Caco-2 (cell line): ENCODE results near the gene TRIM9. TPM values are rescaled to one million over a fixed set of nuclear protein-coding genes. Genes with fewer than 3 reads are reported as not detected.

ENCODE experiments used
- BruUV-seq: library from RNA; stranded (reverse); fragments of 400-500 nt; replicated peaks from 2 replicates; lab custom pipeline; 2021; lab: Mats Ljungman, UMichigan
- CTCF ChIA-PET: fragments of 300-600 bp; sonication (Branson Sonifier 250); formaldehyde crosslinking; loops from one replicate; lab custom pipeline; 2022; ENCODE audit warnings: antibody characterized with exemption; lab: Charles Lee
- POLR2A ChIA-PET: fragments of 300-600 bp; sonication (Branson Sonifier 250); formaldehyde crosslinking; loops from one replicate; lab custom pipeline; 2022; ENCODE audit warnings: antibody characterized with exemption; lab: Charles Lee
- DNase-seq, 2 experiments: peaks; one replicate each; pipeline versions ENCODE4 v3.0.0 to v3.0.0-alpha.2; 2020 to 2022
- H3K27me3 ChIP-seq: replicated peaks from 2 replicates; pipeline ENCODE4 v1.6.0; 2011; ENCODE audit warnings: low read length; ENCODE audit not compliant: control insufficient read depth, insufficient read depth
- H3K36me3 ChIP-seq: 2 replicates; pipeline ENCODE4 v1.5.1; 2011; ENCODE audit warnings: low read length; ENCODE audit not compliant: control insufficient read depth, insufficient read depth
- H3K4me1 ChIP-seq: fragments of 250-450 bp; sonication (Bioruptor Pico); 2 replicates; pipeline ENCODE4 v1.5.1; 2020; ENCODE audit warnings: mild to moderate bottlenecking
- H3K4me3 ChIP-seq: 2 replicates; pipeline ENCODE4 v1.5.1; 2011; ENCODE audit warnings: low read depth, mild to moderate bottlenecking, control low read depth, low read length
- H3K9me3 ChIP-seq: fragments of 250-450 bp; sonication (Bioruptor Pico); 2 replicates; pipeline ENCODE4 v1.5.1; 2020; ENCODE audit warnings: mild to moderate bottlenecking, moderate library complexity
- H3K27ac Mint-ChIP-seq: one replicate; pipeline ENCODE4 v1.8.0; 2022; ENCODE audit warnings: mixed read lengths; ENCODE audit not compliant: unreplicated experiment
- H3K27me3 Mint-ChIP-seq: one replicate; pipeline ENCODE4 v1.8.0; 2022; ENCODE audit warnings: mixed read lengths; ENCODE audit not compliant: insufficient read depth, unreplicated experiment
- H3K36me3 Mint-ChIP-seq: one replicate; pipeline ENCODE4 v1.8.0; 2022; ENCODE audit warnings: mild to moderate bottlenecking, mixed read lengths; ENCODE audit not compliant: insufficient read depth, unreplicated experiment
- H3K4me1 Mint-ChIP-seq: one replicate; pipeline ENCODE4 v1.8.0; 2022; ENCODE audit warnings: low read depth, mixed read lengths; ENCODE audit not compliant: unreplicated experiment
- H3K4me3 Mint-ChIP-seq: one replicate; pipeline ENCODE4 v1.8.0; 2022; ENCODE audit warnings: mild to moderate bottlenecking, moderate library complexity, mixed read lengths; ENCODE audit not compliant: unreplicated experiment
- H3K9me3 Mint-ChIP-seq: one replicate; pipeline ENCODE4 v1.8.0; 2022; ENCODE audit warnings: mixed read lengths; ENCODE audit not compliant: unreplicated experiment
- intact Hi-C: fragments of 100-400 bp; cut with micrococcal nuclease; formaldehyde crosslinking; loops from one replicate; pipeline ENCODE4 v1.10.0; 2022; ENCODE audit not compliant: unreplicated experiment
- total RNA-seq: library from RNA; stranded (reverse); gene quantifications from 2 replicates; pipeline ENCODE4 v1.2.3, GENCODE V29; 2022
- TF ChIP-seq, protein P1 (sequence below), 2 experiments: fragments of 200-600 bp in 1 of 2; IDR thresholded peaks; 1 replicate in 1 of 2; 2 replicates in 1 of 2; pipeline versions ENCODE4 v1.5.1 to v1.8.0; 2011 to 2022; ENCODE audit warnings: antibody characterized with exemption in 1 of 2, control low read depth in 1 of 2, inconsistent platforms in 1 of 2, low read depth in 1 of 2, low read length in 1 of 2, mild to moderate bottlenecking in 1 of 2, moderate library complexity in 1 of 2; ENCODE audit not compliant: insufficient read depth in 1 of 2, severe bottlenecking in 1 of 2, unreplicated experiment in 1 of 2

Gene TRIM9
- total RNA-seq, 1 experiment from 2014 or later: 2.7 TPM

DNA sequence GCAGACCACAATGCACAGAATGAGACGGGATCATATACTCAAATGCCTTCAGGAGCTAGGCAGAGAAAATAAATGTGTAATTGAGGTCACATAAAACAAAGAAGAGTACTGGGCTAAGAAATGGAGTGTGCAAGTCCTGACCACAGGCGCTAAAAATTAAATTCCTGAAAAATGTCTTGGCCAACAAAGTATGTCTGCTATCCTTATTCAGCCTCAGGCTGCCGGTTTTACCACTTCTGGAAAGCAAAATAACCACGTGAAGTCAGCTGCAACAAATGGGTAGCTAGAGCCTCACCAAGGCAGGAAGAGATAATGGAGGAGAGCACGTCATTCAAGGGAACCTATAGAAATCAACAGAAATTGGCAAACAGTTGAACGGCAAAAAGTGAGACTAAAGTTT lies 153.8 kb downstream of the TRIM9 start:
- Histone ChIP-seq H3K4me1 (peaks cover 20% of the 10 kb centered on the region), H3K27me3 (no peaks in the 10 kb centered on the region), H3K4me3 (no peak overlapping the region), H3K9me3 (no peaks in the 10 kb centered on the region), H3K36me3 (no peaks in the 10 kb centered on the region)
- peaks cover 18% of the 10 kb centered on the region for H3K4me1 Mint-ChIP-seq
- intact Hi-C loops: no loop called here
- no peak overlapping the region for H3K27ac Mint-ChIP-seq
- H3K27me3 Mint-ChIP-seq: no peaks in the 10 kb centered on the region
- no peaks in the 10 kb centered on the region for H3K9me3 Mint-ChIP-seq
- TF ChIP-seq, protein P1, sequence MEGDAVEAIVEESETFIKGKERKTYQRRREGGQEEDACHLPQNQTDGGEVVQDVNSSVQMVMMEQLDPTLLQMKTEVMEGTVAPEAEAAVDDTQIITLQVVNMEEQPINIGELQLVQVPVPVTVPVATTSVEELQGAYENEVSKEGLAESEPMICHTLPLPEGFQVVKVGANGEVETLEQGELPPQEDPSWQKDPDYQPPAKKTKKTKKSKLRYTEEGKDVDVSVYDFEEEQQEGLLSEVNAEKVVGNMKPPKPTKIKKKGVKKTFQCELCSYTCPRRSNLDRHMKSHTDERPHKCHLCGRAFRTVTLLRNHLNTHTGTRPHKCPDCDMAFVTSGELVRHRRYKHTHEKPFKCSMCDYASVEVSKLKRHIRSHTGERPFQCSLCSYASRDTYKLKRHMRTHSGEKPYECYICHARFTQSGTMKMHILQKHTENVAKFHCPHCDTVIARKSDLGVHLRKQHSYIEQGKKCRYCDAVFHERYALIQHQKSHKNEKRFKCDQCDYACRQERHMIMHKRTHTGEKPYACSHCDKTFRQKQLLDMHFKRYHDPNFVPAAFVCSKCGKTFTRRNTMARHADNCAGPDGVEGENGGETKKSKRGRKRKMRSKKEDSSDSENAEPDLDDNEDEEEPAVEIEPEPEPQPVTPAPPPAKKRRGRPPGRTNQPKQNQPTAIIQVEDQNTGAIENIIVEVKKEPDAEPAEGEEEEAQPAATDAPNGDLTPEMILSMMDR (IDR thresholded peaks at IDR 0.05; ENCODE audit: insufficient read depth in 1 of 2, low read depth in 1 of 2, low read length in 1 of 2, severe bottlenecking in 1 of 2, unreplicated experiment in 1 of 2): no peak
- no peak for DNase-seq
- POLR2A ChIA-PET: no interaction called here
- CTCF ChIA-PET: no interaction called here
- no peak overlapping the region for H3K4me3 Mint-ChIP-seq
- H3K36me3 Mint-ChIP-seq: no peaks in the 10 kb centered on the region
- TSS peak; percentile 1 for BruUV-seq

DNA sequence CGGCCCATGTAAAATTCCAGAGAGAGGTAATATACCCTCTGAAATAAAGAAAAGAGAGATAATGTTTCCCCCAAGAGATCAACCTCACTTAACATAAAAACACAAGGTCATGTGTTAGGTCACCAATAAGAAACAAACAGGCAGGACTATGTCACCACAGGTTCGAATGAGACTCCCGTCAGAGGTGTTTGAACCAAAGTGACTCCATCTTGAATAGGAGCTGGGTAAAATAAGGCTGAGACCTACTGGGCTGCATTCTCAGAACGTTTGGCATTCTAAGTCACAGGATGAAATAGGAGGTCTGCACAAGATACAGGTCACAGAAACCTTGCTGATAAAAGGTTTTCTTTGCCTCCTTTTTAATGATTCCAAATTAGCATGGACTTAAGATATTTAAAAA lies 157.1 kb downstream of the TRIM9 start:
- no peak overlapping the region for H3K4me3 Mint-ChIP-seq
- H3K4me1 ChIP-seq: peaks cover 29% of the 10 kb centered on the region
- peaks cover 6% of the 10 kb centered on the region for H3K36me3 Mint-ChIP-seq
- no peaks in the 10 kb centered on the region for H3K9me3 Mint-ChIP-seq
- no peak overlapping the region for H3K27ac Mint-ChIP-seq
- ChIA-PET CTCF (no interaction called here), POLR2A (no interaction called here)
- TF ChIP-seq, protein P1 (IDR thresholded peaks at IDR 0.05; ENCODE audit: insufficient read depth in 1 of 2, low read depth in 1 of 2, low read length in 1 of 2, severe bottlenecking in 1 of 2, unreplicated experiment in 1 of 2): no peak
- intact Hi-C loops: no loop called here
- no peaks in the 10 kb centered on the region for H3K27me3 ChIP-seq
- no peaks in the 10 kb centered on the region for H3K27me3 Mint-ChIP-seq
- H3K36me3 ChIP-seq: no peaks in the 10 kb centered on the region
- no peak overlapping the region for H3K4me3 ChIP-seq
- peaks cover 11% of the 10 kb centered on the region for H3K4me1 Mint-ChIP-seq
- no peaks in the 10 kb centered on the region for H3K9me3 ChIP-seq
- BruUV-seq: no TSS peak
- DNase-seq: no peak

DNA sequence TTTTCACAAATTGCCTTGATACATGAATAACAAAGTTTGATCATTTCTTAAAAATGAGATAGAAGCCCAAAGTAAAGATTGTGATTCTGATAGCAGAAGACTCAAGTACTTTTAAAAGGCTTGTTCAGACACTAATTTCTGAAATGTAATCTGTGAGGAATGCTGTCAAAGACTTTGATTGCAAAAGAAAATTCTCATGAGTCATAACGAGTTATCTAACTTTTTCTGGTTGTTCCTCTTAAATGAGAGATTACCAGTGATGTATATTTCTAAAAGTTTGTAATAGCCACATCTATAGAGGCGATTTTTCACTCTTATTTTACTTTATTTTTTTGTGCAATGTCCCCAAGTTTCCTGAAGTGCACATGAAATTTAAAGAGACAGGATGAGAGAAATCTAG lies 157.6 kb downstream of the TRIM9 start:
- no peak overlapping the region for H3K4me3 Mint-ChIP-seq
- CTCF ChIA-PET: no interaction called here
- no peaks in the 10 kb centered on the region for H3K36me3 ChIP-seq
- POLR2A ChIA-PET: no interaction called here
- no peaks in the 10 kb centered on the region for H3K9me3 ChIP-seq
- no peaks in the 10 kb centered on the region for H3K27me3 ChIP-seq
- no peak overlapping the region for H3K27ac Mint-ChIP-seq
- H3K27me3 Mint-ChIP-seq: no peaks in the 10 kb centered on the region
- DNase-seq: no peak
- TF ChIP-seq, protein P1 (IDR thresholded peaks at IDR 0.05; ENCODE audit: insufficient read depth in 1 of 2, low read depth in 1 of 2, low read length in 1 of 2, severe bottlenecking in 1 of 2, unreplicated experiment in 1 of 2): no peak
- intact Hi-C loops: no loop called here
- H3K9me3 Mint-ChIP-seq: no peaks in the 10 kb centered on the region
- H3K36me3 Mint-ChIP-seq: peaks cover 6% of the 10 kb centered on the region
- no TSS peak for BruUV-seq
- H3K4me1 Mint-ChIP-seq: peaks cover 11% of the 10 kb centered on the region
- no peak overlapping the region for H3K4me3 ChIP-seq
- peaks cover 29% of the 10 kb centered on the region for H3K4me1 ChIP-seq
